Middle frontal gyrus (tissue), 1 donor: ENCODE data around the gene STK26.
"Not testable (repeated sequence)": the region's sequence is repeated elsewhere in the genome, so short reads cannot be mapped to it uniquely, and the experiment has no call there.

Source experiments
- DNase-seq: peaks from one replicate; pipeline ENCODE4 v3.0.0-alpha.2; 2015; ENCODE audit warnings: low spot score; ENCODE audit errors: extremely low spot score

Gene STK26

DNA sequence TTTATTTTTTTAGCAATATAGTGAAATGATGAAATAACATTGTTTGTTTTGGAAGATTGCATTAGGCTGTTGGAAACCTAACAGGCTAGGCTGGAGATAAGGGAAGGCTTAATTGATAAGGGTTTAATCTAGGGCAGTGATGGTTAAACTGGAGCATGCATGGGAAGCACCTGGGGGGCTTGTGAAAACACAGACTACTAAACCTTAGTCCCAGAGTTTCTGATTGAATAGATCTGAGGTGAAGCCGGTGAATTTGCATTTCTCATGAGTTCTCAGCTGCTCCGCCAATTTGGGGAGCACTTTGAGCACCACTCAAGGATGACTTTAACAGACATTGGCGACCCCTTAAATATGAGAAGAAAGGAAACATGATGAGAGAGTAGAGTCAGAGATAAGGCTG is 11.5 kb downstream of the STK26 start:
- no peak for DNase-seq

DNA sequence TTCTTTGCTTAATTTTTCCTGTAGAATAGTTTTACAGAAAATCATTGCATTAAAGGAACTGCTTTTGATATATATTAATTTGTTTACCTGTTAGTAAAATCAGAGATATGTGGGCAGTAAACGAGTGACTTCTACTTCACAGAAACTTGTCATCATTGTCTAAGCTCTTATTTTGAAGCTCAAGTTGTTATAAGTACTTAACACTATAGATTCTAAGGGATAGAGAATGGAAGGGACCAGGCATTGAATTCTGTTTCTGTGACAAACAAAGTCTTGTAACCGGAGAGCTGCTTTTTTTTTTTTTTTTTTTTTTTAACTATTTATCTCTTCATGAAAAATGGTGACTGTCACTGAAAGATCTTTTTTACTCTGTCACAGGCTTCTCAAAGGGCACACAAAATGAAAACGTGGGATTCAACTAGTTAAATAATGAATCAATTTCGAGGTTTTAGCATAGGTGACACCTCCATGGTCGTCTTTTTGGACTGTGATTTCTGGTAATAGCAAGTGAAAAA is 14.4 kb downstream of the STK26 start:
- no peak for DNase-seq

DNA sequence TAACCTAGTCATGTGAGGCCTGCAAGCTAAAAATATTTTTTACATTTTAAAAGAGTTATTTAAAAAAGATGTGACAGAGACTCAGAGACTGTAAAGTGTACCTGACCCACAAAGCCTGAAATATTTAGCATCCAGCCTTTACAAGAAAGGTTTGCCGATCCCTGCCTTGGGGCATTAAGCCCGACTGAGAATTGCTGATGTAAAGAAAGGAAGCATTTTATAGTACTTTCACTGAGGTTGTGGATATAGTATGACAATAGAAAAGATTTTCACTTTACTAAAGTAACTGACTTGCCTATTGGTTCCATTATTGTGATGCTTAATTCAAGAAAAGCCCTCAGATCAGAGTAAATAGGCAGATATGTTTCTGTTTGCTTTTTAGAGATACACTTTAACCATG is 17.0 kb downstream of the STK26 start:
- no peak for DNase-seq

DNA sequence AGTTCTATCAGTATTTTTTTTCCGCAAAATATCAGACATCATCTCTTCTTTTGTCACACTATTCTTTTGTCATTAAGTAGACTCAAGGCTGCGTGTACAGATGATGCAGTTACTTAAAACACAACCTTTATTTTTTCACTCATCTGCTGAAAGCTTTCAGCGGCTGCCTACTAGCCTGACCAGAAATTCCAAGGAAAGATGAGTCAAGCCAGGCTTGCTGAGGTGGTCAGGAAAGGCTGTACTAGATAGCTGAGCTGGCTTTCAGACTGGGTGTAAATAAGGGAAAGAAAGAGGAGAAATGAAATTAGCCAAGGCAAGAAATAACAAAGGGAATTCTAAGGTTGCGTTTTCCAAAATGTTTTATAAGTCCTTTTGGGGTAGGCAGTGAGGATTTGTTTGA is 17.9 kb downstream of the STK26 start:
- no peak for DNase-seq

DNA sequence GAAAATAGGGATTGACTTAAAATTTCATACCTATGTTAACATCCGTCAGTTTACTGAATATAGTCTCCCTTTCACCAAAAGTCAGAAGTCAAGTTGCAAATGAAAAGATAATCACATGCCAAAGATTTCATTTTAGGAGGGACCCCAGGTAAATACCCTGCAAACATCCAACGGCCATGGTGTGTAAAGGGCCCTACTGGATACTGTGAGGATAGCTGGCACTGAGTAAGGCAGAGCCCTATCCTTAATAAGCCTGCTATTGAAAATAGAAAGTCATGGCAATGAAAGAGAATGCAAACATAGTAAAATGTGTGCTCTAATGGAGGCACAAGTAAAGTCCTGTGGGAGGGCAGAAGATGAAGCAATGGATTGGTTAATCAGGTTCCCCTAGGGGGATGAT is 20.9 kb downstream of the STK26 start:
- no peak for DNase-seq

DNA sequence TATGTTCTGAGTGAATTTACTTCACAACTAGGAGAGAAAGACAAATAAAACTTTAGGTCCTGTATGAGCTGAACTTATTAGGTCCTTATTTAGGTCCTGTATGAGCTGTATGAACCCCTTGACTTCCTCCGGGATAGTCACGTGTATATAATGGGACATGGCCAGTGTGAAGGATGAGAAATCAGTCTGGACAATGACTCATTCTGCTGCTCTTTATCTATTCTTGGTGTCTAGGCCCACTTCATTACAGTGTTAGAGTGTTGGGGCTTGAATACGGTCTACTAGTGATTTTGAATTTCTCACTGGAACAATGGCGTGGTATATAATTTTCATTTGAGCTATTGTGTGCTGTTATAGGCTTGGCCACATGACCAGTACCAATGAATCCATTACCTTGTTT is 21.9 kb downstream of the STK26 start:
- DNase-seq = no peak

DNA sequence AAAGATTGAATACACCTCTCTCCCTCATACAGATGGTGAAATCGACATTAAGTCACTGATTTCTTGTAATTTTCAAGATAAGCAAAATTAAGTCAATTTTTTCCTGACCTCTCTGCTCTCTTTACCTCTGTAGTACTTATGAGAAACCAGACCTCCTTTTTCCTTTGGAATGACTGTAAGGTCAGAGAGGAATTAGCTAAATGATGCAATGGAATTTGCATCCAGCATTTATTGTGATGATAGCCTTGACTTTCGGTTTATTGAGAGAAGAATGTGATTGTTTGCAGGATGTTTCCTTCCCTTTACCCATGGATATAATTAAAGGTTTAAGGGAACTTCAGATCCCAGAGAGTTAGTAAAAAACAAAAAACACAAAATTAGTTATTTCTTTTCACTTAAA is 22.4 kb downstream of the STK26 start:
- no peak for DNase-seq

DNA sequence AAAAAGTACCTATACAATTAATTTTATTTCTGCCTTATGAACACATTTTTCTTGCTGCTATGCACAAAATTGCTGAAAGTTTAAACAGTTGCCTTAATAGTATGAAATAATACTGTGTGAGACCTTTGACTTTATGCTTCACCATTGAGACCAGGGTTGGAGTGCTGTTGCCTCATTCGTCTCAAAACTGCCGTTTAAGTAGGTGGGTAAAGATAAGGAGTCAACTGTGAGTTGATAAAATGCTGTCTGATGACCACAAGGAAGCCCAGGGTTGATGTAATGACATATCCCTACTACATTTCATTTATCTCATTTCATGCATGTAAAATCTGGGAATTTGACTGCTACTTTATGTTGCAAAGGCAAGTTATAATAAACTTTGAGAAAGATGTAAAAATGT is 23.4 kb downstream of the STK26 start:
- no peak for DNase-seq

DNA sequence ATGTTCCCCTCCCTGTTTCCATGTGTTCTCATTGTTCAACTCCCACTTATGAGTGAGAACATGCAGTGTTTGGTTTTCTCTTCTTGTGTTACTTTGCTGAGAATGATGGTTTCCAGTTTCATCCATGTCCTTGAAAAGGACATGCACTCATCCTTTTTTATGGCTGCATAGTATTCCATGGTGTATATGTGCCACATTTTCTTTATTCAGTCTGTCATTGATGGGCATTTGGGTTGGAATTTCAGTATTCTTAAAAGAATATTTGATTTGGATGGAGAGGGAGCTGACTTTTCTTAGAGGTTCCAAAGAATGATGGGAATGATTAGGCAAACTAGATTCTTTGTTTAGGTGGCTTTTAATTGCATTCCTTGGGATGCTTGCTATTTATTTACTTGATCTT is 28.7 kb downstream of the STK26 start:
- not testable (repeated sequence) for DNase-seq

DNA sequence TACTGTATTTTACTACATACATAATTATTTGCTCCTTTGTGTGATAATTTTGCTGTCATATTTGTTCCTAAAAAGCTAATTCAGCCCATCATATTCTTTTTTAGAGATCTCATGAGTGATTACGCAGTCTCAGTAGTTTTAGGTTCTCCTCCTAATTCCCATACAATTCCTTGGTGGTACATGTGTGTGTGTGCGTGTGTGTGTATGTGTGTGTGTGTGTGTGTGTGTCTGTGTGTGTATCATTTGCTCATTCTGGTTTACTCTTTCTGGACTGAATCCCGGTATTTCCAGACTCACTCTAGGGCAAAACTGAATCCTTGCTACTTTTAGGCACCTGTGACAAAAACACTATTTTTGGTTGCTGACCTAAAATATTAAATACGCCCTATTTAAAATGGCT is 34.9 kb downstream of the STK26 start:
- no peak for DNase-seq

DNA sequence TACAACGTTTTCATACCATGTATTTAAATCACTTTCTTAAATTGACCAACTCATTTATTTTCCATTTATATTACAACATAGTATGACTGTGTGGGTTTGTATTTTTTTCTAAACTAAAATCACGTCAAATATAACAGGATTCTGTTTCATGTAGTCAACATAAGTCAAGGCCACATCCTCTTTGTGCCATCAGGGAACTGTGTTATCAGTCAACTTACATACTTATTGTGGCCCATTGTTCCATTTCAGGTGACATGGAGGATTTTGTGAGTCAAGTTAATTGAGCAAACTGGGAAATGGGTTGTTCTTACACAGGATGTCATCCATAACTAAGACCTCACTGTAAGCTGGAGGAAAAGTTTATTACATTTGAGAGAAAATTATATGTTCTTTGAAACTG is 35.9 kb downstream of the STK26 start:
- DNase-seq = no peak

DNA sequence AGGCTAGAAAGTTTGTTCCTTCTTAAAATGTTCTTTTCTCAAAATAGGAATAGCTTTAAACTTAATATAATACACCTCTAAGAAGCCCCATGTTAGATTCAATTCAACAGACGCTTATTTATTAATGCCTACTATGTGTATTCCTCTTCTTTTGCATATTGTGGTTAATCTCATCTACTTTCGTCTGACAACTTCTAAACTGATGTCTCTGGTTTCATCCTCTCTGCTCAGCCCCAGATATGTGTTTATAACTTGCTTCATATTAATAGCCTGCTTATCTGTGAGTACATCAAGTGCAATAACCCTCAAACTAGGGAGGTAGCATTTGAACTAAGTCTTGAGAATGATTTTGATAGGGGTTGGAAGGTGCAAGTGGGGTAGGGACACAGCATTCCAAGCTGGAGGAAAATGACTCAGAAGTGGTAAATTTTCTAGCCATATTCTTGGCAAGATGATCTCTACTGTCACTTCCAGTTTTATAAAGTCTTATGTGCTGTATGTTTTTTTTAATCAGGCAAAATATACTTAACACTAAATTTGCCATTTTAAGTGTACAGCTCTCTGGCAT is 37.0 kb downstream of the STK26 start:
- no peak for DNase-seq

DNA sequence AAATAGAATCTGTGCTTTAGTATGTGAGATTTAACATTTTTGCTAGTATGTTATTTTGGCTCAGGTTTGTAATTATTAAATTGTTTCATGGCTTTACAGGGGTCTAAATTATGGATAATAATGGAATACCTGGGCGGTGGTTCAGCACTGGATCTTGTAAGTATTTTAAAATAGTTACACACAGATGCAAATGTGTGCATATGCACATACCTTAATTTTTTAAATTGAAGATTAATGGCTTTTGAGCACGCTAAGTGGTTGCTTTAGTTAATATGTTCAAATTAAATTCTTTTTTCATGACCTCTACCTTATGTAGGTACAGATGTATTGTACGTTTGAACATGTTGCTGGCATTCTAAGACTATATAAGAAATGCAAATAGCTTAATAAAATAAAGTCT is 40.2 kb downstream of the STK26 start:
- DNase-seq = no peak

DNA sequence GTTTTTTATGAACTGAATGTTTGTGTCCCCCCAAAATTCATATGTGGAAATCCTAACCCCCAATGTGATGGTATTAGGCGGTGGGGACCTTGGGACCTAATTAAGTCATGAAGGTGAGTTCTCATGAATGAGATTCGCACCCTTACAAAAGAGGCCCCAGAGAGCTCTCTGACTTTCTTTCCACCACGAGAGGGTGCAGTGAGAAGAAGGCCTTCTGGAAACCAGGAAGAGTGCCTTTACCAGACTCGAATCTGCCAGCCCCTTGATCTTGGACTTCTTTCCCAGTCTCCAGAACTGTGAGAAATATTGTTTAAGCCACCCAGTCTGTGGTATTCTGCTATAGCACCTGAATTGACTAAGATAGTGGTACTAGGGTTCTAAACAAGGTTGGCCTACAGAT is 40.8 kb downstream of the STK26 start:
- no peak for DNase-seq

DNA sequence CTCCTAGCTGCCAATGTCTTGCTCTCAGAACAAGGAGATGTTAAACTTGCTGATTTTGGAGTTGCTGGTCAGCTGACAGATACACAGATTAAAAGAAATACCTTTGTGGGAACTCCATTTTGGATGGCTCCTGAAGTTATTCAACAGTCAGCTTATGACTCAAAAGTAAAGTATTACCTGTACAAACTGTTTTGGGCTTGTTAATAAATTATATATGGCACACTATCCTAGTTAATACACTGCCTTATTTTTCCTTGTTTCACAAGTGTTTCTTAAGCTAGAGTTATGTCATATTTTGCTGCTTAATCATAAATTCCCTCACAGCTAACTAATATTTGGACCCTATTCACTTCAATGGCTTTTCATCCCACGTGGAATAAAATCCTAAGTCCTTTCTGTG is 45.3 kb downstream of the STK26 start:
- no peak for DNase-seq

DNA sequence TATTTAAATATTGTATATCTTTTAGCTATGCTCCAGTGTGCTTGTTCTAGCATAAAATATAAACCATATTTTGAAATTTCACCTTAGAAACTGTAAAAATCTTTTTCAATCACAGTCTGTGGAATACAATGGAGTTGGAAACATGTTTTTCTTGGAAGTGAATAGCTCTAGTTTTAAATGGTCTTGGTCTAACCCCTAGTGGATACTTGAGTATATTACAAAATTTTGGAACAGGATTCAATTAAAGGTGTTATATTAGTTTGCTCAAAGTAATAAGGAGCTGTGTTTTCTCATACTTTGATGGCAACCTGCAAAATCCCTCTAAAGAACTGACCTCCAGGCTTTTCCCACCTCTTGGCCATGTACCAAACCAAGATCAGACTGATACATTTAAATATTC is 48.2 kb downstream of the STK26 start:
- DNase-seq = no peak

DNA sequence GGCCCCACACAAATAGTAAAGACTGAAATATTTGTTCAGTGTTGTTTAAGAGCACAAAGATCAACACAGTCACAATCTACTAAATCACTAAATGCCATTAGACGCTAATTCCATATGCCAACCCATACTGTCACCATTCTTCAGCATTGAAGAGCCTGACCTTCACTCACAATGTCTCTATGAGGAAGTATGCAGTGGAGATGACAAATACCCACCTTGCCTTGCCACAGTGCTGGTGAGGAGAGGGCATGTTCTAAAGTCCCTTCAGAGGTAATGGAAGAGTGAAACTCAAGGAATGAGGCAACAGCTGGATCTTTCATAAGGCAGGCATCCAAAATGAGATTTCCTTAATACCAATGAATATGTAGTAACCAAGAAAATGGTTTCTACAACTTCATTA is 54.3 kb downstream of the STK26 start:
- no peak for DNase-seq

DNA sequence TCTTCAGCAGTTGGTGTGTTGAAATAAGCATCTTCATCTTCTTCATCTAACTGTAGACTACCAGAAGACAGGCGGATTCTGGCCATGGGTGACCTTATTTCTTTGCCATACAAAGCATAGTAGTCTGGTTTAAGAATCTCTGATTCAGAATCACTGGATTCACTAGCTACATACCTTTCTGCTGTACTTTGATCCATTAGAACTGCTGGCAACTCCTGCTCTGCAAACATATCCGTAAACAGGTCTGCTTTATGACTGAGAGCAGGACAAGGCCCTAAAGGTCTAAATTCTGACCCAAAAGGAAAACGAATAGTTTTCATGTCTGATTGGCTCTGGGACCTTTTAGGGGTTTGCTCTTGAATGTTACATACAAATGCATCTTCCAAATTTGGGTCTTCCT is 54.8 kb downstream of the STK26 start:
- no peak for DNase-seq

DNA sequence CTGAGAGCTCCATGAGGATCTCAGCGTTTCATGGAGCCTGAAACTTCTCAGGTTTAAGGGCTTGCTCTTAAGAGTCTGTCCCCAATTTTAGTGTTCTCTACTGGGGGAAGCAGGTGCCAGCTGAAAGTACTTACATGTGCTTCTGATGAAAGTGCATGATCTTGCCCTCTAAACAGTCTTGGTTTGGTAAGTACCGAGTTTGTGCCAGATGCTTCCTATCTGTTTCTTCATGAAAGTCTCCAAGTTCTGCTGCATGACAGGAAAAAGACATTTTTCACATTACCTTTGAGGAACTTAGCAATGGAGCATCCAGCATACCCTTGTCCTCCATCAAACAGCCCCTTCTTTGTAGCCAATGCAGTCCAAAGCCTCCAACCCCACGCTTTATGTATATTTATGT is 62.7 kb downstream of the STK26 start:
- no peak for DNase-seq

DNA sequence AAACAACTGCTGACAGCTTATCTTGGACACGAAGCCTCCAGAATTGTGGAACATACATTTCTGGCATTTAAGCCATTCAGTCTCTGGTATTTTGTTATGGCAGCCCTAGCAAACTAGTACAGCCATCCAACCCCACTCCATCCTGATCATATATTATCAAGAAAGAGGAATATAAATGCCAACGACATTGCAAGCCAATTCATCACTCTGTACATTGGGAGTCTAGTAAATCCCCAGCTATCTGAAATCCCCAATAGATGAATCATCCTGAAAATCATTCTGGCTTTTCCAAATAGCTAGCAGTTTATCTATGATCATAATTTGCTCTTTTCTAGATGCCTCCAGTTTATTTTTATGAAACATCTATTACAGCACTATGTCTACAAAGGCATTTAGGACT is 63.6 kb downstream of the STK26 start:
- no peak for DNase-seq

DNA sequence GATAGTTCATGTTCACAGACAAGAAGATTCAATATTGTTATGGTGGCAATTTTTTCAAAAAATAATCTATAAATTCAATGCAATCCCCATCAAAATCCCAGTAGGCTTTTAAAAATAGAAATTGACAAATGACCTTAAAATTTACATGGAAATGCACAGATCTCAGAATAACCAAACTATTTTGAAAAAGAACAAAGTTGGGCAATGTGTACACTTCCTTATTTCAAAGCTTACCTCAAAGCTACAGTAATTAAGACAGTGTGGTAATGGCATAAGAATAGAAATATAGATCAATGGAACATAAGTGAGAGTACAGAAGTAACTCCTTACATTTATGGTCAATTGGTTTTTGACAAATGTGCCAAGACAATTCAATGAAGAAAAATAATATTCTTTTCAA is 65.8 kb downstream of the STK26 start:
- DNase-seq = no peak

DNA sequence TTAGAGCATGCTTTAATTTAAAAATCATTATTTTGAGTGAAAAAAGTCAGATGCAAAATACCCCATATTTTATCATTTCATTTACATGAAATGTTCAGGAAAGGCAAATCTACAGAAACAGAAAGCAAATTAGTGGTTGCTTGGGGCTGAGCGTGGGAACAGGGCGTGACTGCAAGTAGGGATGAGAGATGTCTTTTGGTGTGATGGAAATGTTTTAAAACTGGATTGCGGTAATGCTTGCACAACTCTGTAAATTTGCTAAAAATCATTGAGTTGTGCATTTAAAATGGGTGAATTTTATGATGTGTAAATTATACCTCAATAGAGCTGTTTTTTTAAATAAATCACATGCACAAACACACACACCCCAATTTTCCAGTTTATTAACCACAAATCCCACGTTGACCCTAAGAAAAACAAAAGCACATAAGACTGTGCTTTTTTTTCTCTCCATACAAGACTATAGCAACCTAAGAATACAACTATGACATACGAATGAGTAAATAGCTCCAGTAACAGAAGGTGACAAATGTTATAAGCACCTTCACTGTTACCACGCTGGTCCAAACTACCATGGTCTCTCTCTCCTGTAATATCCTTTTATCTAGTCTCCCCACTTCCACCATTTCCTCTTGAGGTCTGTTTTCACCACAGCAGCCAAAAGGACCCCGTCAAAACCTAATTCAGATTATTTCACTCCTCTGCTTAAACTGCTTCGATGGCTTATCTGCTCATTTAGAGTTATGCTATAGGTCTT is 67.5 kb downstream of the STK26 start:
- DNase-seq = no peak

DNA sequence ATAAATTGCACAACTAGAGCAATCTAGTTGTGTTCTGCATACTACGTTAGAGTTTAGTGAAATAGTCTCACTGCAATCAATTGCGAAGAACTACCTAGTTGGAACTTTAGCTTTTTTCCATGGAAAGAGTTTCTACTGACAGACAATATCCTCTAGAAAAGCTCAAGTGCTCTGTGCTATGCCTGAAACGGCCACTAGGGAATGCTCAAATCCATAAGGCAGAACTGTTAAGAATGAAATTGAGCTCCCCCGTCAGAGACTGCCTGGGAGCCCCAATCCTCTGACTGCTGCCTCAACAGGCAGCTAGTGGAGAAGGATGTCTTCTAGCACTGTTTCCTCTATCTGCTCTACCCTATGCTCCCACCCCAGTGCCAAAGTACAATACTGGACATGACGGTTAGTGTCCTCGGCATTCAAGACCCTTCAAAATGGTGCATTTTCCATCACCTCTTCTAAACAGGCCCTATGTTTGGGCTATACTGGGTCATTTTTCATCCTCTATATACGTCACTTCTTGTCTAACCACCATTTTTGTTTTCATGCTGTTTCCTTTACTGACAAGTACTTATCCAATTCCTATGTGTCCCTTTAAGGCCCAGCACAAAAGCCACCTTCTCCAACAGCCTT is 69.5 kb downstream of the STK26 start:
- no peak for DNase-seq
